Measurements from ENCODE around the gene PLPP4. TPM values are rescaled to one million over a fixed set of nuclear protein-coding genes. Genes with fewer than 3 reads are reported as not detected.

Gene PLPP4
- total RNA-seq, 1 donor from 2014 or later, result 5.3 TPM

DNA sequence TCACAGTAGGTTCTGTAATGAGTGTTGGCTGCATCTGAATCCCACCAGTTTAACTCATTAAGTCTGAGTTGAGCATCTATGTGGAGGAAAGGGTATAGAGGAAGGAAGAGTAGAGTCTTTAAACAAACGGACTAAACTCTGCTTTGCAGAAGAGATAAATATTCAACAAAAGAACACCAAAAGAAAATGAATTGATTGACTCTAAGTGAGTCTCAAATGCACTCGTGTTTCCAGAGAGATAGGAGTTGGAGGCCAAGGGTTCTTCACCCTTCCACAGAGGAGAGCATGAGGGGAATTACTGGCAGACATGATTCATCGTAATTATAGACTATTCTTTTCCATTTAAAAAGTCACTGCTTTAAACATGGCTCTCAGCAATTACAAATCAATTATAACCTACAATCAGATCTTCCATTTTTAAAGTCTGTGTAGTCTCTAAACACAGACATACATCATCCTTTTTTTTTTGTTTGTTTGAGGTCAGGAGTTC, 56.3 kb downstream of the PLPP4 start:
- no peaks in the 10 kb centered on the region for H3K36me3 ChIP-seq (ENCODE audit: control insufficient read depth, insufficient read depth, low read length)
- no peak for DNase-seq (ENCODE audit: low read depth)
- TF ChIP-seq, protein P1, sequence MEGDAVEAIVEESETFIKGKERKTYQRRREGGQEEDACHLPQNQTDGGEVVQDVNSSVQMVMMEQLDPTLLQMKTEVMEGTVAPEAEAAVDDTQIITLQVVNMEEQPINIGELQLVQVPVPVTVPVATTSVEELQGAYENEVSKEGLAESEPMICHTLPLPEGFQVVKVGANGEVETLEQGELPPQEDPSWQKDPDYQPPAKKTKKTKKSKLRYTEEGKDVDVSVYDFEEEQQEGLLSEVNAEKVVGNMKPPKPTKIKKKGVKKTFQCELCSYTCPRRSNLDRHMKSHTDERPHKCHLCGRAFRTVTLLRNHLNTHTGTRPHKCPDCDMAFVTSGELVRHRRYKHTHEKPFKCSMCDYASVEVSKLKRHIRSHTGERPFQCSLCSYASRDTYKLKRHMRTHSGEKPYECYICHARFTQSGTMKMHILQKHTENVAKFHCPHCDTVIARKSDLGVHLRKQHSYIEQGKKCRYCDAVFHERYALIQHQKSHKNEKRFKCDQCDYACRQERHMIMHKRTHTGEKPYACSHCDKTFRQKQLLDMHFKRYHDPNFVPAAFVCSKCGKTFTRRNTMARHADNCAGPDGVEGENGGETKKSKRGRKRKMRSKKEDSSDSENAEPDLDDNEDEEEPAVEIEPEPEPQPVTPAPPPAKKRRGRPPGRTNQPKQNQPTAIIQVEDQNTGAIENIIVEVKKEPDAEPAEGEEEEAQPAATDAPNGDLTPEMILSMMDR (IDR thresholded peaks at IDR 0.05; ENCODE audit: insufficient read depth, low read length, poor library complexity, severe bottlenecking), result no peak

DNA sequence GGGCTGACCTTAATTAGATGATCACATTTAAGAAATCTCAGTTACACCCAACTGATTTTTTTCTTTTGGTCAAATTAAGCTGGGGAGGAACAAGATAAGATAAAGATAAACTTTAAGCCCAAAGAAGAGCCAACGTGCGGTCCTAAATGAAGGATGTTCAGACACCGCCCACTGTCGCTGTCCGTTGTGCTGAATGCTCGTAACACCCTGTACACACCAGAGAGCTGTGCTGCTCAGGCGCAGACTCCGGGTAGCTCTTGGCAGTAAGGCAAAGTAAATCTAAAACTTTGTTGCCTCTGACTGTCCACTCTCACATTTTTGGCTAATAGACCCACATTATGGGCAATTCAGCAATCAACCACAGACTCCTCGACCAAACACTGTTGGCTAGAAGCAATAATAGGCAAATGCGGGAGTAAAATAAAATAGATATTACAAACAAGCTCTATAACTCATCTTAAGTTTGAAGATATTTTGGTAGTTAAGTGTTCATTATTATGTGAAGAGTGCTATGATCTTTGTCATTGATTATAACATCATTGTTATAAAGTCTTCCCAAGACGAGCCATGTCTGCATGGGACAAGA, 57.1 kb downstream of the PLPP4 start:
- DNase-seq (ENCODE audit: low read depth), result no peak
- no peaks in the 10 kb centered on the region for H3K27me3 ChIP-seq (ENCODE audit: control insufficient read depth, insufficient read depth, low read length)
- TF ChIP-seq, protein P1 (IDR thresholded peaks at IDR 0.05; ENCODE audit: insufficient read depth, low read length, poor library complexity, severe bottlenecking), result no peak
- H3K4me3 ChIP-seq (ENCODE audit: low read depth, low read length), result no peak overlapping the region
- H3K36me3 ChIP-seq (ENCODE audit: control insufficient read depth, insufficient read depth, low read length), result no peaks in the 10 kb centered on the region

More for the DNA sequence above, 56.3 kb downstream of the PLPP4 start:
- no peaks in the 10 kb centered on the region for H3K27me3 ChIP-seq (ENCODE audit: control insufficient read depth, insufficient read depth, low read length)
- H3K4me3 ChIP-seq (ENCODE audit: low read depth, low read length), result no peak overlapping the region

DNA sequence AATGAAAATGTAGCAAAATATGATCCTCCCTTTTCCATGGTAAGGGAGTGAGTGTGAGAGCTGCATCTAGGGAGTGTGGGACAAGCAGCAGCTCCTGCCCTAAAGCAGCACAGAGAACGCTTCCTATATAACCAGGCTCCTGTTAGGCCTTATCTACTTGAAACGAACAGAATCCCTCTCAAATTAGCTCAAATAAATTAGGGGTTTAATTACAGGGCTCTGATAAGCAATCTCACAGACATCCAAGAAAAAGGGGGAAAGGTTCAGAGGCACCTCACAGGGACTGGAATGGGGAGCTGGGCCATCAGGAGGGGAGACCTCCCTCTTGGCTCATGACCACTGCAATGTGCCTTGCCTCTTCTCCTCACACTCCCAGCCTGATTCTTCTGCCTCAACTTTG, 57.9 kb downstream of the PLPP4 start:
- no peak for DNase-seq (ENCODE audit: low read depth)
- TF ChIP-seq, protein P1 (IDR thresholded peaks at IDR 0.05; ENCODE audit: insufficient read depth, low read length, poor library complexity, severe bottlenecking), result no peak
- H3K36me3 ChIP-seq (ENCODE audit: control insufficient read depth, insufficient read depth, low read length), result no peaks in the 10 kb centered on the region
- H3K4me3 ChIP-seq (ENCODE audit: low read depth, low read length), result no peak overlapping the region
- no peaks in the 10 kb centered on the region for H3K27me3 ChIP-seq (ENCODE audit: control insufficient read depth, insufficient read depth, low read length)

DNA sequence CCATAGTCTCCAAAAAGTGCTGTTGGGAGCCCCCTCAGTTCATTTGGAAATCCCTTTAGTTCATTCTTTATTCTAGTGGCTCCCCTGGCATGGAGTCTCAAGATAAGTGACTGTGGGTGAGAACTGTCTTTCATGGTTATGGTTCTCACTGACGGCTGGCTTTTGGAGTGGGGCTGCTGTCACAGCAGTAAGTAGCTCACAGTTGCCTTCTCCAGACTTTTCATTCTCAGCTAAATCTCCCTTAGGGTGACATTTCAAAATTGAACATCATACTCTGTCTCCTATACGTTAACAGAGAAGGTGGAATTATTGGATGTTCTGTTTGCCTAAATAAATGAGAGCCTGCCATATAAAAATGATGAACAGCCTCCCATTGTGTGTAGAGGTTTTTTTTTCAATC, 58.7 kb downstream of the PLPP4 start:
- no peak for DNase-seq (ENCODE audit: low read depth)
- Histone ChIP-seq H3K4me3 (ENCODE audit: low read depth, low read length) (no peak overlapping the region), H3K27me3 (ENCODE audit: control insufficient read depth, insufficient read depth, low read length) (no peaks in the 10 kb centered on the region), H3K36me3 (ENCODE audit: control insufficient read depth, insufficient read depth, low read length) (no peaks in the 10 kb centered on the region)
- TF ChIP-seq, protein P1 (IDR thresholded peaks at IDR 0.05; ENCODE audit: insufficient read depth, low read length, poor library complexity, severe bottlenecking), result no peak

DNA sequence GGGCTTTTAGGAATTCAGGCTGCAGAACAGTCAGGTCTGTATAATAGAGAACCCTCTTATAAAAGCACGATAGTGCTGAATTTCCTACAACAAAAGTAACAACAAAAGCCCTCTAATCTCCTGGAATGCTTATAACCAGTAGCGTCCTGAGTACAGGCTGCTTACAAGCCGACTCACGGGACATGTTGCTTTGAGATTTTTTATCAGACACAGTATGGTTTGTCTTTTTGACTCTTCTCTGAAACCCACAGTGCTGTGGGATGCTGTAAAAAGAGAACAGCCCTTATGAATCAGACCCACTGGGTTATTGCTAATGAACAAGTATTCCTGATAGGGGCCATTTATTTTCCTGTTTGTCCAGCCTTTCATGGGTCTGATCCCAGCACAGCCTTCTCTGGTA, 59.4 kb downstream of the PLPP4 start:
- DNase-seq (ENCODE audit: low read depth), result no peak
- no peaks in the 10 kb centered on the region for H3K36me3 ChIP-seq (ENCODE audit: control insufficient read depth, insufficient read depth, low read length)
- TF ChIP-seq, protein P1 (IDR thresholded peaks at IDR 0.05; ENCODE audit: insufficient read depth, low read length, poor library complexity, severe bottlenecking), result no peak
- H3K4me3 ChIP-seq (ENCODE audit: low read depth, low read length), result no peak overlapping the region
- no peaks in the 10 kb centered on the region for H3K27me3 ChIP-seq (ENCODE audit: control insufficient read depth, insufficient read depth, low read length)

DNA sequence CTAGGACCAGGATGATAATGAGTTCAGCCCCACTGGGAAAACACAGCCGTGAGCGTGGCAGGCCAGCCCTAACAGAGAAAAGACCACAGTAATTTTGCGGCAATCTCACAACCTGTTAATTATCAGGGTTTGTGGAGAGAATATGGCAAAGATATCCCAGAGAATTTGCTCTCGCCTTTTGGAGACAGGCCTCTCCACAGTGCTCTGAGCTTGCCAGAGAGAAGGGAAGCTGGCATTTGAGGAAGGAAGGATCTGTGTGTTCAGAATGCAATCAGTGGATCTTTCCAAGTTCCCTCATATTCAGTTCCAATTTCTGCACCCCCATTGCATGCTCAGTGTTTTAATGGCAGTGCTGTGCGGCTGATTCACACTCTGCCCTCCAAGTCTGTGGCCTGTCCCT, 60.2 kb downstream of the PLPP4 start:
- no peaks in the 10 kb centered on the region for H3K36me3 ChIP-seq (ENCODE audit: control insufficient read depth, insufficient read depth, low read length)
- H3K27me3 ChIP-seq (ENCODE audit: control insufficient read depth, insufficient read depth, low read length), result no peaks in the 10 kb centered on the region
- H3K4me3 ChIP-seq (ENCODE audit: low read depth, low read length), result no peak overlapping the region
- DNase-seq (ENCODE audit: low read depth), result no peak
- TF ChIP-seq, protein P1 (IDR thresholded peaks at IDR 0.05; ENCODE audit: insufficient read depth, low read length, poor library complexity, severe bottlenecking), result no peak

Data from kidney epithelial cell (primary cell).